ENCODE measurements around the gene SLC22A16. TPM values are rescaled to one million over a fixed set of nuclear protein-coding genes. Genes with fewer than 3 reads are reported as not detected.
"Not testable (repeated sequence)": the region's sequence is repeated elsewhere in the genome, so short reads cannot be mapped to it uniquely, and the experiment has no call there.

SLC22A16 gene
- total RNA-seq, 2 experiments from 2014 or later = not detected

GRCh38 chr6:110461376-110461775 is 15.0 kb downstream of the SLC22A16 start:
- Mint-ChIP-seq H3K27ac (no peak overlapping the region), H3K9me3 (peaks cover 23% of the 10 kb centered on the region), H3K4me1 (ENCODE audit: low read depth) (no peaks in the 10 kb centered on the region), H3K27me3 (peaks cover 3% of the 10 kb centered on the region), H3K36me3 (ENCODE audit: low read depth) (peaks cover 5% of the 10 kb centered on the region), H3K4me3 (no peak overlapping the region)
- no peak for DNase-seq
- ChIA-PET POLR2A (no interaction called here), CTCF (interaction anchor here (1.1 kb wide), 1 partner anchor 36 kb away, joined by 3 read pairs; no protein-coding TSS in a partner anchor)
- no peak for ATAC-seq
- intact Hi-C loops (cut with micrococcal nuclease) = no loop called here
- no peak for TF ChIP-seq CTCF (IDR thresholded peaks at IDR 0.05)

- intact Hi-C loops (cut with micrococcal nuclease) = no loop called here
- no peak for TF ChIP-seq CTCF (IDR thresholded peaks at IDR 0.05)
- no peaks in the 10 kb centered on the region for H3K4me1 Mint-ChIP-seq (ENCODE audit: low read depth)
- H3K4me3 Mint-ChIP-seq = no peak overlapping the region
- H3K27ac Mint-ChIP-seq = no peak overlapping the region
- DNase-seq (no peak), ATAC-seq (no peak)
- POLR2A ChIA-PET = no interaction called here
- peaks cover 20% of the 10 kb centered on the region for H3K9me3 Mint-ChIP-seq
- H3K36me3 Mint-ChIP-seq (ENCODE audit: low read depth) = peaks cover 5% of the 10 kb centered on the region
- peaks cover 2% of the 10 kb centered on the region for H3K27me3 Mint-ChIP-seq
- CTCF ChIA-PET = no interaction called here
These were observed 17.3 kb downstream of the SLC22A16 start for GRCh38 chr6:110459137-110459536.

- POLR2A ChIA-PET = no interaction called here
- no peak for TF ChIP-seq CTCF (IDR thresholded peaks at IDR 0.05)
These were observed 17.9 kb downstream of the SLC22A16 start for GRCh38 chr6:110458476-110458875.

GRCh38 chr6:110457567-110458175 is 18.7 kb downstream of the SLC22A16 start:
- H3K4me3 Mint-ChIP-seq; H3K27ac Mint-ChIP-seq; H3K36me3 Mint-ChIP-seq (ENCODE audit: low read depth); POLR2A ChIA-PET; H3K9me3 Mint-ChIP-seq; ATAC-seq; H3K27me3 Mint-ChIP-seq; H3K4me1 Mint-ChIP-seq (ENCODE audit: low read depth); intact Hi-C loops (cut with micrococcal nuclease): not testable (repeated sequence)
- TF ChIP-seq CTCF (IDR thresholded peaks at IDR 0.05) = peak; percentile 46
- peak; percentile 44 for DNase-seq
- CTCF ChIA-PET = interaction anchor here (0.8 kb wide), 1 partner anchor 419 kb away, joined by 3 read pairs; no protein-coding TSS in a partner anchor

More at GRCh38 chr6:110458476-110458875, 17.9 kb downstream of the SLC22A16 start:
- no peak for DNase-seq
- intact Hi-C loops (cut with micrococcal nuclease) = no loop called here
- Mint-ChIP-seq H3K27me3 (peaks cover 2% of the 10 kb centered on the region), H3K4me3 (no peak overlapping the region), H3K36me3 (ENCODE audit: low read depth) (peaks cover 4% of the 10 kb centered on the region), H3K27ac (no peak overlapping the region), H3K9me3 (peaks cover 14% of the 10 kb centered on the region), H3K4me1 (ENCODE audit: low read depth) (no peaks in the 10 kb centered on the region)
- CTCF ChIA-PET = no interaction called here
- ATAC-seq = no peak

- Mint-ChIP-seq H3K36me3 (ENCODE audit: low read depth) (peaks cover 2% of the 10 kb centered on the region), H3K4me1 (ENCODE audit: low read depth) (no peaks in the 10 kb centered on the region), H3K4me3 (no peak overlapping the region), H3K27ac (no peak overlapping the region), H3K9me3 (peaks cover 4% of the 10 kb centered on the region), H3K27me3 (peaks cover 2% of the 10 kb centered on the region)
- CTCF ChIA-PET = no interaction called here
- no peak for ATAC-seq
- intact Hi-C loops (cut with micrococcal nuclease) = no loop called here
- no peak for TF ChIP-seq CTCF (IDR thresholded peaks at IDR 0.05)
- DNase-seq = no peak
- POLR2A ChIA-PET = no interaction called here
These were observed 19.7 kb downstream of the SLC22A16 start for GRCh38 chr6:110456694-110457093.
